Bladder microvascular endothelial cell (primary cell): ENCODE results near the gene PRPF19. TPM values are rescaled to one million over a fixed set of nuclear protein-coding genes. Genes with fewer than 3 reads are reported as not detected.

Experiments used
- total RNA-seq: library from RNA; depleted of rRNA; stranded (reverse); fragments of >200 nt; gene quantifications from 2 replicates; pipeline ENCODE4 v1.2.3, GENCODE V29; 2014

PRPF19 gene
- total RNA-seq, result 33.8 and 48.3 TPM in 2 replicates

DNA sequence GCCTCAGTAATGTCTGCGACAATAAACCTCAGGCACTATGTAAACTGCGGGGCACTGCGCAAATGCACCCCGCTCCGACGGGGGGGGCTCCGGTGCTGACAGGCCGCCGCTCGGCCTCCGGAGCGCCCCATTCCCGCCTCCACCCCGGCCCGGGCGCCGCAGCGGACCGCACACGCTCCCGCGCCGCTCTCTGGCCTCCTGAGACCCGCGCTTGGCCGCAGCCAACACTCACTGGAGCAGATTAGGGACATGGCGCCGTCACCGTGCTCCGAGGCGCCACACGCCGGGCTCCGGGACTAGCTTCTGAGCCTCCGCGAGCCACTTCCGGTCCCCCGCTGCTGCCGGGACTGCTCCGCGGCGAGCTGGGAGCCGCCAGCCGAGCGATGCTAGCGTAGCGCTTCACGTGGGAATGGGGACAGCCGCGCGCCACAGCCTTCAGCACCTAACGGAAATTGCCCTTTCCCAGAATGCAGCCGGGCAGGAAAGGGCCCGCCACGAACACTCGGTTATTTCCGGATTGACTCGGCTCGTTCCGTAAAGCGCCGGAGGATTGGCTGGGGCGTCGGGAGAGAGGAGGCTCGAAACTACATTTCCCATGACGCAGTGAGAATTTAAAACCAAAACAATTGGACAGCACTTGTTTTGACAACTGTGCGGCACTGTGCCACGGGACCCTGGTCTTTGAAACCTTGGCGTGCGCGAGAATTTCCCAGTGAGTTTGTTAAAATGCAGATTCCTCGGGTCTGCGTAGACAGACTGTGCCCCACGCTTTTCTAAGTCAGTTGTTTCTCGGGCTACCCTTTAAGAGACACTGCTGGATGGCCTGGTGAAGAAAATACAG is at the start of gene PRPF19:
Gene PRPF19 (minus strand): TSS at position 454 of the 841 bp plus-strand sequence. CDS start 203 bp downstream, at position 251.

DNA sequence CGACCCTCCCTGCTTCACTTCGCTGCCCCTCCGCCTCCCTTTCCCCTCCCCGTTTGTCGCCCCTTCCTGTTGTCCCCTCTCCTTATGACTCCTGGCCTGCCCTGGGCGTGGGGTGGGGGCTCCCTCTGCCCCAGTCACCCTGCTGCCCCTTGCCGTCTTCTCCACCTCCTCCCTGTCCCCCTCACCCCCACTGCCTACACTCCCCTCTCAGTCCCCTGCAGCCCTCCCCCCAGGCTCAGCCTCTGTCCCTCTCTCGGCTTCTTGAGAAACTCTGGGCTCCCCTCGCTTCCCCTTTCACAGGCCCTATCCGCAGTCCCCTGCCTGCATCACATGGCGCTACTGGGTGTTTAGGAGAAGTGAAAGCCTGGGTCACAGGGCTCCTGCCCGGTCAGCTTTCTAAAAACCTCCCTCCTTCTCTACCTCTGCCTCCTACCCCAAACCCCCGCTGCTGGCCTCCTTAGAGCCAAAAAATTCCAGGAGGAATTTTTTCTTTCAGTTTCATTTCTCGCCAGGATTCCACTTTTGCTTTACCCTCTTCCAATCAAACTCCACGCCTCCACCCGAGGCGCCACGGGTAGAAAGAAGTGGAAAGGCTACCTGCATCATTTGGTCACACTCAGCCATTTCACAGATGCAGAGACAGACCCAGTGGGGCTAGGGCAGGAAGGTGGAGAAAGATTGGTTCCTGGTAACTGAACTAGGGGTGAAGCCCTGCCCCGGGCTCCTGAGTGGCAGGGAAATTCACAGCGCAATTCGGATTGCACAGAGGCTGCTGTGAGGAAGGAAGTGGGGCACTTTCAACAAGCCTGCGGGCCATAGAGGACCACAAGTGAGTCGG is 45.7 kb upstream of the PRPF19 start, which contains the start of gene SLC15A3:
Gene SLC15A3 (minus strand): TSS at position 273 of the 838 bp plus-strand sequence. CDS start 625 bp downstream, outside the sequence.

DNA sequence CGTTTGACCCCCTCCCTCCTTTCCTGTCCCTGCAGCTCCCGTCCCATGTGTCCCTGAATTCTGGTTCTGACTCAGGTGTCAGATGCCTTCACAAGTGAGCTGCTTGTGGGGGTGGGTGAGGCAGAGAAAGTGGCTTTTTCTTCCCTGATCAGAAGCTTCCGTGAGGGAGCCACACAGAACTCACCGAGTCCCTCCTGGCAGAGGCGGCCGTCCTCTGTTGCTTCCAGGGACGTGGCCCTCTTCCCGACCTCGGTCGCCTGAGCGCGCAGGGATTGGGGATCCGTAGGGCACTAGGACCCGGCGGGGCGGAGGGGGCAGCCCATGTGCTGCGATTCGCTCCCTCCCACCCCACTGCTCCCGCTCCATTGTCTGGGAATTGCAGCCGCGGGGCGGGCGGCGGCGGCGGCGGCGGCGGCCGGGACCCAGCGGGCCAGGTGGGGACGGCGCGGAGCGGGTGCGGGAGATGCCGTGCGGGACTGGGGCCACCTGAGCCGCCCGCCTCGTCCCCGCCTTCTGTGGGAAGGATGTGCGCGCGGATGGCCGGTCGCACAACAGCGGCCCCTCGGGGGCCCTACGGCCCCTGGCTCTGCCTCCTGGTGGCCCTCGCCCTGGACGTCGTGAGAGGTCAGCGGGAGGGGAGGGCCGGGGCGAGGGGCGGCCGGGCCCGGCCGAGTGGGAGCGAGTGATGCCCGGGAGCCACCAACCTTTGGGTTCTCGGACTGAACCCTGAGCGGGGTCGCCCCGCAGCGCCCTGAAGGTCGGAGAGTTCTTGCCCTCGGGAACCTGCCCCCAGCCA is 17.9 kb upstream of the PRPF19 start, which contains the start of gene TMEM132A:
Gene TMEM132A (plus strand): TSS at position 351 of the 796 bp plus-strand sequence. CDS start 174 bp downstream, at position 525.

DNA sequence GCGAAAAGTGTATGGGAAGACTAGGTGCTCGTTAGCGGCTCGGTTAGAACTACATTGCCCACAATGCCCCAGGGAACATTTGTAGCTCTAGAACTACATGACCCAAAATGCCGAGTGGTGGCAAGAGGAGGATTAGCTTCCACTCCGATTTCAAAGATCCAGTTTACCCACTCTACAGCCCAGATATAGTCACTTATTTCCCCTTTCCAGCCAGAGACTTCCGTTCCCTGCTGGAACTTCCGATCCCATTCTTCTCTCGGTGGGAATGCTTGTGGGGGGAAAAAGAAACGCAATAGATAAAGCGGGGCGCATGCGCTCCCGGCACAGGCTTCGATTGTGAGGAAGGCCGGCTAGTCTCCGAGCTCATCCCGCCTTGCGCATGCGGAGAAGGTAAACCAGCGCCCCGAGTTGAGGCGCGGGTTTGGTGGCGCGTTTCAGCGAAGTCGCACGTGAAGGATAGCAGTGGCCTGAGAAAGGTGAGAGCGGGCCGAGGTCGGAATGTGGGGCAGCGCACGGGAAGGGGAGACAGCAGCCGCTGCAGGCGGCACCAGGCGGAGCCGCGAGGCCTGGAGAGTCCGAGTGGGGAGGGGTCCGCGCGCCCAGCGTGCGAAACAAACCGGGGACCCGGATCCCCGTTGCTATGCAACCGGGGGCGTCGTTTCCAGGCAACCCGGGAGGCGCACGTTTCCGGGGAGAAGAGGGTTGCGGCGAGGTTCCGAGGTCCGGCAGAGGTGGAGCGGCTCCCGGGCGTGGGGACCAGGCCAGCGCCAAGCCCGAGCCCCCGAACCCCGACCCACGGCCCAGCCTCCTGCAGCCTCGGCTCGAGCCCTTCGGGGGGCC is 7.6 kb upstream of the PRPF19 start, which contains the start of gene TMEM109:
Gene TMEM109 (plus strand): TSS at position 366 of the 840 bp plus-strand sequence. CDS start 5,536 bp downstream, outside the sequence.

DNA sequence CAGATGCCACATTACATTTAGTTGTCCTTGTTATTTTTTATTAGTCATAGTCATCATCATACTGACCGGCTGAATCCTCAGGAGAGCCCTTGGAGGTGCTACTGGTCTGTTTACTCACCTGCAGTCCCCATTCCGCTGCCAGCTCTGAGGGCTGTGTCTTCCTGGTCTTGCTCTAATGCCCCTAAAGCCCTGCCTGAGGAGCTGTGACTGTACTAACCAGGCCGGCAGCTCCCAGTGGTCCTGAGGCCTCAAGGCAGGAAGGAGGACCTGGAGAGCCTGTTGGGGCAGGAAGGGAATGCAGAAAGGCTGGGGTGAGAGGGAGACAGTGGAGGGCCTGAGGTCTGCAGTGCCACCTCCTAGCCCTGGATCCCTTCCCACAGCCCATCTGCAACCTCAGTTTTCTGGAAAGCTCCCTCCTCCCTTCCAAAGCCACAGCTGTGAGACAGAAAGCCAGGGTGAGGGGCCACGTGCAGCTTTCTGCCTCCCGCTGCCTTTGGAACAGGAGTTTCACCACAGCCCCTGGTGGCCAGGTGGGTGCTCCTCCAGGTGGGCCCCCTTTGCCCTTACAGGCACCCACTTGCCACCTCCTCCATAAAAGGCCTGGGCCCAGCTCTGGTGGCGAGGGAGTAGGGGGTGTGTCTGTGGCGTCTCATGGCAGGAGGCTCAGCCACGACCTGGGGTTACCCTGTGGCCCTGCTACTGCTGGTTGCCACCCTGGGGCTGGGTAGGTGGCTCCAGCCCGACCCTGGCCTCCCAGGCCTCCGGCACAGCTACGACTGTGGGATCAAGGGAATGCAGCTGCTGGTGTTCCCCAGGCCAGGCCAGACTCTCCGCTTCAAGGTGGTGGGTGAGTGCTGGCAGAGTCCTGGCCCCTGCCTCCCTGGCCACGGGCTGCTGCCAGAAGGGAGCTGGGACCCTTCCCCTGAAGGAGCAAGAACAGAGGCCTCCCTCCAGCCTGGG is 39.2 kb downstream of the PRPF19 start, which contains the start of gene ZP1:
Gene ZP1 (plus strand): TSS at position 632 of the 960 bp plus-strand sequence. CDS start 20 bp downstream, at position 652.

DNA sequence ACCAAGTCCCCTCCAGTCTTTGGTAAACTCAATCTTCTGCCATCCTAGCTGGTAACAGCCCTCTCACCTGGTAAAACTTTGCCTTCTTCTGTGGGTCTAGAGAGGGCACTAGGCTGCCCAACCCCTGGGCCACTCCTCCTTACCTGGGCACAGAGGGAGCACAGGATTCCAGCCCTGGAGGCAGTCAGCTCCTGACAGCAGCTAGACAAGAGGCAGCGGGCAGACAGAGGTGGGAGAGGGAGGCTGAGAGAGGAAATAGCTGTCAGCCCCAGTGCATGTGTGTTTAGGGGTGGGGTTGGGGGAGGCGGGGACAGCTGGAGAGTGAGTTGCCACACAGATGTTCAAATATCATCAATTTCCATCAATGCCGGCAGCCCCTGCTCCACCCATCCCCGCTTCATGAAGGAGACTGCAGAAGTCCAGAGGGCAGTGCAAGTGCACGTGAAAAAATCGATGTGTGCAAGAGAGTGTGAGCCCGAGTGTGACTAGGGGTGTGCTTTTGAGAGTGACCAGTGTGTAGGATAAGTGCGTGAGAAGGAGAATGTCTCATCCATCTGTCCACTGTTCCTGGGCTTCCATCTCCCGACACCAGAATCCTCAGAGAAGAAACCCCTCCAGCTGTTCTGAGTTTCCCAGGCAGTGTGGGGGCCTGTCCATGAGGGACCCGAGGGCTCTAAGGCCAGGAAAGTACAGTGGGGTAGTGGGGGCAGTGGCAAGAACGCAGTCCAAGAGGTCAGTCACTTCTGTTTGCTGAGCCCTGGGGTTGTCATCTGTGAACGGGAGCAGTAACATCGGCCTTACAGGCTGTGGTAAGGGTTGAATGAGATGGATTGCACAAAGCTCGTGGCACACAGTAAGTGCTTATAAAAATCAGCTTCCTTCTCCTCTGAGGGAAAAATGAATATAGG is 50.4 kb downstream of the PRPF19 start, which contains the start of gene PTGDR2:
Gene PTGDR2 (minus strand): TSS at position 225 of the 908 bp plus-strand sequence. CDS start 2,228 bp downstream, outside the sequence.

DNA sequence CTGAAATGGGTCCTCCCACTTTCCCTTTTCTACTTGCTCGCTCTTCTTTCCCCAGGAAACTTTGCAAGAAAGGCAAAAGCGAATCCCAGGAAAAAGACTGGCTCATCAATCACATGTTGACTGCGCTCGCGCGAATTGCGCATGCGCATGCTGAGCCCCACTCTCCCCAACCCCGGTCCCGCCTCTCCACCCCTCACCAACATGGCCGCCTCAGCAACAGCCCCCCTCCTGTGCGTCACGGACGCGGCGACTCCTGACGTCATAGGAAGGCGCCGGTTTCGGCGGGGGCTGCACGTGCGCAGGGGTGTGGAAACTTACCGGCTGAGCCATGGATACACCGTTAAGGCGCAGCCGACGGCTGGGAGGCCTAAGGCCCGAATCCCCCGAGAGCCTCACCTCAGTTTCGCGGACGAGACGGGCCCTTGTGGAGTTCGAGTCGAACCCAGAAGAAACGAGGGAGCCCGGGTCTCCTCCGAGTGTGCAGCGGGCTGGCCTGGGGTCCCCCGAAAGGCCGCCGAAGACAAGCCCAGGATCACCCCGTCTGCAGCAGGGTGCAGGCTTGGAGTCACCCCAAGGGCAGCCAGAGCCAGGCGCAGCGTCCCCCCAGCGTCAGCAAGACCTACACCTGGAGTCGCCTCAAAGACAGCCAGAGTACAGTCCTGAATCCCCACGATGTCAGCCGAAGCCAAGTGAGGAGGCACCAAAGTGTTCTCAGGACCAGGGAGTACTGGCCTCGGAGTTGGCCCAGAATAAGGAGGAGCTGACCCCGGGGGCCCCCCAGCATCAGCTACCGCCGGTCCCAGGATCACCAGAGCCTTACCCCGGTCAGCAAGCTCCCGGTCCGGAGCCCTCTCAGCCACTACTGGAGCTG is 64.4 kb downstream of the PRPF19 start, which contains the start of gene CCDC86:
Gene CCDC86 (plus strand): TSS at position 317 of the 871 bp plus-strand sequence. CDS start 12 bp downstream, at position 329.

Other genes starting within 250 kb of the PRPF19 start
- gene MS4A8, start 207.0 kb downstream of the PRPF19 start, total RNA-seq, result not detected in 2 replicates
- gene MS4A18, start 181.9 kb downstream of the PRPF19 start, total RNA-seq, result not detected in 2 replicates
- gene MS4A15, start 149.7 kb downstream of the PRPF19 start, total RNA-seq, result not detected in 2 replicates
- gene MS4A10, start 121.3 kb downstream of the PRPF19 start, total RNA-seq, result not detected in 2 replicates
- gene CCDC86, start 64.5 kb downstream of the PRPF19 start, total RNA-seq, result 5.7 and 15.2 TPM in 2 replicates
- 0.06 TPM in 1 of 2 replicates, not detected in the other for gene PTGDR2, start 50.6 kb downstream of the PRPF19 start, total RNA-seq
- gene ZP1, start 39.0 kb downstream of the PRPF19 start, total RNA-seq, result not detected in 2 replicates
- 72.2 and 114 TPM in 2 replicates for gene TMEM109, start 7.6 kb upstream of the PRPF19 start, total RNA-seq
- gene TMEM132A, start 17.9 kb upstream of the PRPF19 start, total RNA-seq, result 40.2 and 137 TPM in 2 replicates
- gene SLC15A3, start 45.6 kb upstream of the PRPF19 start, total RNA-seq, result 11.5 and 13.2 TPM in 2 replicates
- gene CD6, start 65.1 kb upstream of the PRPF19 start, total RNA-seq, result under 0.01 TPM in 1 of 2 replicates, not detected in the other
- gene CD5, start 195.9 kb upstream of the PRPF19 start, total RNA-seq, result not detected in 2 replicates